K562 (cell line): ENCODE data around the gene FKBP2. TPM values are rescaled to one million over a fixed set of nuclear protein-coding genes. Genes with fewer than 3 reads are reported as not detected.
A peak's percentile ranks its signal among the peaks of the same experiment; 100 is the strongest.

Experiments used
- ATAC-seq: fragments of 200-7000 bp; cut with Tn5 transposase; 3 replicates; pipeline ENCODE4 v1.9.1; 2020; ENCODE audit warnings: moderate library complexity
- BruUV-seq: library from RNA; stranded (reverse); fragments of 400-500 nt; replicated peaks from 2 replicates; lab custom pipeline; 2021; lab: Mats Ljungman, UMichigan
- CTCF ChIA-PET: fragments of 300-600 bp; formaldehyde crosslinking; extraction: SDS; loops from one replicate; lab custom pipeline; 2021; ENCODE audit warnings: low intra/inter-chr PET ratio; lab: Yijun Ruan, JAX
- POLR2A ChIA-PET: fragments of 300-600, 350-650 bp; sonication (Branson Sonifier 250); formaldehyde crosslinking; extraction: SDS; loops from one replicate; lab custom pipeline; 2021; ENCODE audit warnings: antibody characterized with exemption, inconsistent platforms; lab: Yijun Ruan, JAX
- DNase-seq, 4 experiments: peaks; one replicate each; pipeline versions ENCODE4 v3.0.0 to v3.0.0-alpha.2; 2011 to 2018; ENCODE audit warnings: low spot score in 3 of 4, mixed read lengths in 3 of 4; ENCODE audit errors: extremely low read depth in 1 of 4
- FAIRE-seq: peaks from 2 replicates; lab custom pipeline; 2011; peaks lifted over from hg19 to GRCh38; lab: Jason Lieb, UNC
- H2AFZ ChIP-seq: 2 replicates; pipeline ENCODE4 v1.6.0; 2011; ENCODE audit warnings: low read depth, low read length, control low read depth, inconsistent platforms
- H3K27ac ChIP-seq: fragments of 200-600 bp; 3 replicates; pipeline ENCODE4 v1.8.0; 2011; ENCODE audit warnings: low read depth, mild to moderate bottlenecking, control low read depth, inconsistent platforms, low read length, moderate library complexity, mixed read lengths; ENCODE audit errors: extremely low read depth
- H3K27me3 ChIP-seq, 2 experiments: fragments of 300-600 bp in 1 of 2; 2 replicates in 1 of 2; 3 replicates in 1 of 2; pipeline versions ENCODE4 v1.6.0 to v1.8.0; 2011; ENCODE audit warnings: inconsistent platforms in 2 of 2, low read length in 2 of 2, mild to moderate bottlenecking in 1 of 2, mixed read lengths in 1 of 2, moderate library complexity in 1 of 2; ENCODE audit not compliant: control insufficient read depth in 2 of 2, insufficient read depth in 2 of 2
- H3K36me3 ChIP-seq: fragments of 300-600 bp; 3 replicates; pipeline ENCODE4 v1.8.0; 2011; ENCODE audit warnings: mild to moderate bottlenecking, low read length, inconsistent platforms; ENCODE audit not compliant: control insufficient read depth, insufficient read depth
- H3K4me1 ChIP-seq, 2 experiments: fragments of 200-600 bp in 1 of 2; replicated peaks in 1 of 2; 2 replicates in 1 of 2; 3 replicates in 1 of 2; pipeline versions ENCODE4 v1.5.1 to v1.8.0; 2011; ENCODE audit warnings: inconsistent platforms in 2 of 2, low read length in 2 of 2, mild to moderate bottlenecking in 1 of 2, mixed read lengths in 1 of 2, moderate library complexity in 1 of 2; ENCODE audit not compliant: control insufficient read depth in 2 of 2, insufficient read depth in 2 of 2
- H3K4me2 ChIP-seq: 2 replicates; pipeline ENCODE4 v1.6.1; 2011; ENCODE audit warnings: low read length, control low read depth, inconsistent platforms, mixed read lengths; ENCODE audit not compliant: insufficient read depth
- H3K4me3 ChIP-seq: fragments of 200-600 bp; sonication (generic), shearing (Covaris generic); 2 replicates; pipeline ENCODE4 v1.5.1; 2016; ENCODE audit warnings: control low read depth, inconsistent platforms
- H3K79me2 ChIP-seq: fragments of 200-600 bp; 3 replicates; pipeline ENCODE4 v1.8.0; 2011; ENCODE audit warnings: low read length, inconsistent platforms; ENCODE audit not compliant: control insufficient read depth, insufficient read depth
- H3K9ac ChIP-seq, 2 experiments: 2 replicates each; pipeline versions ENCODE4 v1.6.0 to v1.6.1; 2011; ENCODE audit warnings: low read depth in 2 of 2, low read length in 2 of 2, control low read depth in 1 of 2, inconsistent platforms in 1 of 2, mild to moderate bottlenecking in 1 of 2, mixed read lengths in 1 of 2; ENCODE audit not compliant: insufficient read depth in 1 of 2
- H3K9me1 ChIP-seq: one replicate; pipeline ENCODE4 v1.6.0; 2011; ENCODE audit warnings: inconsistent platforms, mild to moderate bottlenecking, low read length, moderate library complexity; ENCODE audit not compliant: control insufficient read depth, insufficient read depth
- H3K9me3 ChIP-seq: replicated peaks from 2 replicates; pipeline ENCODE4 v1.5.1; 2011; ENCODE audit warnings: low read depth, low read length, inconsistent platforms; ENCODE audit not compliant: control insufficient read depth, insufficient read depth
- H4K20me1 ChIP-seq: replicated peaks from 2 replicates; pipeline ENCODE4 v1.6.1; 2011; ENCODE audit warnings: low read length, inconsistent platforms, mixed read lengths; ENCODE audit not compliant: control insufficient read depth, insufficient read depth
- BCOR ChIP-seq: fragments of 450-650 bp; IDR thresholded peaks from 2 replicates; pipeline ENCODE4 v1.6.1; 2016
- KDM1A ChIP-seq, 2 experiments: fragments of 450-650 bp; IDR thresholded peaks; 2 replicates each; pipeline ENCODE4 v1.6.1; 2016; ENCODE audit warnings: mild to moderate bottlenecking in 2 of 2
- RB1 ChIP-seq: fragments of 450-650 bp; IDR thresholded peaks from 2 replicates; pipeline ENCODE4 v1.6.1; 2017; ENCODE audit warnings: low read depth, mild to moderate bottlenecking
- ZNF263 ChIP-seq: sonication (generic); formaldehyde crosslinking; IDR thresholded peaks from 2 replicates; pipeline ENCODE4 v1.8.0; 2022; ENCODE audit warnings: mild to moderate bottlenecking, missing genetic modification reagents, borderline replicate concordance
- WGBS: fragments of 100-300 bp; shearing (Covaris generic); methylation state at CpG from one replicate; pipeline ENCODE4 v1.1.6; 2016; ENCODE audit warnings: low coverage, mixed read lengths; ENCODE audit not compliant: insufficient coverage; ENCODE audit errors: missing lambda C conversion rate; 5-methylcytosine and 5-hydroxymethylcytosine counted together
- in situ Hi-C: fragments of 300-500 bp; cut with MboI; formaldehyde crosslinking; loops from 4 replicates; pipeline ENCODE4 v1.15.0; 2018; ENCODE audit warnings: inconsistent platforms, mixed read lengths
- intact Hi-C: fragments of 100-400 bp; cut with micrococcal nuclease; formaldehyde crosslinking; loops from 2 replicates; pipeline ENCODE4 v1.14.2; 2022
- polyA plus RNA-seq, 8 experiments: library from polyadenylated mRNA; depleted of rRNA in 4 of 8; stranded (reverse) in 5 of 8; unstranded in 3 of 8; fragments of >200 nt; fragmentation: Nextera tagmentation in 2 of 8; fragmentation: Illumina TruSeq in 1 of 8; extraction: Ambion mirVana in 2 of 8; extraction: Trizol in 1 of 8; gene quantifications; 2 replicates each; pipeline versions ENCODE4 v1.2.1 to v1.2.3, GENCODE V29; 2011 to 2014; ENCODE audit warnings: inconsistent platforms in 1 of 8, missing spikeins in 1 of 8
- total RNA-seq, 7 experiments: library from RNA; depleted of rRNA in 6 of 7; stranded (reverse); fragments of >200 nt in 6 of 7; fragmentation: Illumina TruSeq in 2 of 7; extraction: Trizol in 2 of 7; gene quantifications; 2 replicates each; pipeline versions ENCODE4 v1.2.1 to v1.2.3, GENCODE V29; 2011 to 2021; ENCODE audit warnings: low replicate concordance in 1 of 7
- TF ChIP-seq, protein P1 (sequence below): fragments of 250-450 bp; sonication (Bioruptor Pico); IDR thresholded peaks from 2 replicates; pipeline ENCODE4 v1.5.0; 2021; ENCODE audit warnings: mild to moderate bottlenecking, borderline replicate concordance

The FKBP2 gene
- total and polyA plus RNA-seq, 9 of the 15 experiments (the other 6 are each of a cell fraction or from before 2014, with no cell fraction given) = 3.5 to 151 (median 58.1) TPM

- peaks cover 25 to 79% of the 10 kb centered on the region in 2 experiments for H3K4me1 ChIP-seq
- peaks cover 7% of the 10 kb centered on the region for H4K20me1 ChIP-seq
- ChIA-PET CTCF (no interaction called here), POLR2A (interaction anchor here (0.6 to 1.1 kb wide), 2 partner anchors 8 to 17 kb away, joined by 3 to 5 read pairs; no protein-coding TSS in a partner anchor)
- TF ChIP-seq, protein P1, sequence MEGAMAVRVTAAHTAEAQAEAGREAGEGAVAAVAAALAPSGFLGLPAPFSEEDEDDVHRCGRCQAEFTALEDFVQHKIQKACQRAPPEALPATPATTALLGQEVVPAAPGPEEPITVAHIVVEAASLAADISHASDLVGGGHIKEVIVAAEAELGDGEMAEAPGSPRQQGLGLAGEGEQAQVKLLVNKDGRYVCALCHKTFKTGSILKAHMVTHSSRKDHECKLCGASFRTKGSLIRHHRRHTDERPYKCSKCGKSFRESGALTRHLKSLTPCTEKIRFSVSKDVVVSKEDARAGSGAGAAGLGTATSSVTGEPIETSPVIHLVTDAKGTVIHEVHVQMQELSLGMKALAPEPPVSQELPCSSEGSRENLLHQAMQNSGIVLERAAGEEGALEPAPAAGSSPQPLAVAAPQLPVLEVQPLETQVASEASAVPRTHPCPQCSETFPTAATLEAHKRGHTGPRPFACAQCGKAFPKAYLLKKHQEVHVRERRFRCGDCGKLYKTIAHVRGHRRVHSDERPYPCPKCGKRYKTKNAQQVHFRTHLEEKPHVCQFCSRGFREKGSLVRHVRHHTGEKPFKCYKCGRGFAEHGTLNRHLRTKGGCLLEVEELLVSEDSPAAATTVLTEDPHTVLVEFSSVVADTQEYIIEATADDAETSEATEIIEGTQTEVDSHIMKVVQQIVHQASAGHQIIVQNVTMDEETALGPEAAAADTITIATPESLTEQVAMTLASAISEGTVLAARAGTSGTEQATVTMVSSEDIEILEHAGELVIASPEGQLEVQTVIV (CRISPR knock-in tag) = no peak
- 0 out of 2 replicates have a peak, but pooled peaks have one; percentile 4 for TF ChIP-seq RB1
- peak; percentile 63; the same call in 1 of the 2 replicates for TF ChIP-seq BCOR
- TF ChIP-seq ZNF263 (CRISPR knock-in tag) = no peak
- peak; percentile 20 to 23; a peak in 1 of 4 replicates for TF ChIP-seq KDM1A (IDR thresholded peaks at IDR 0.05)
- intact Hi-C loops (no loop called here), in situ Hi-C loops (no loop called here)
- H2AFZ ChIP-seq = no peak overlapping the region
- H3K79me2 ChIP-seq = peaks cover 27% of the 10 kb centered on the region
- H3K36me3 ChIP-seq = peaks cover 42% of the 10 kb centered on the region; the same call in 2 of the 3 replicates
- DNase-seq (no peak), FAIRE-seq (no peak), ATAC-seq (no peak)
- peak overlapping the region in 1 of 2 experiments; percentile 95; a peak in 2 of 4 replicates for H3K9ac ChIP-seq
- H3K4me2 ChIP-seq = no peak overlapping the region
- no peaks in the 10 kb centered on the region for H3K9me3 ChIP-seq
- H3K27me3 ChIP-seq = no peaks in the 10 kb centered on the region
- H3K9me1 ChIP-seq = no peaks in the 10 kb centered on the region
- TSS peak; percentile 58 for BruUV-seq
- no peak overlapping the region for H3K4me3 ChIP-seq
- 77% methylated on average over 8 of the region's 8 CpGs for WGBS
- H3K27ac ChIP-seq = no peak overlapping the region
These were observed 12.1 kb downstream of the FKBP2 start for GRCh38 chr11:64253043-64253442.
